Stimulated activated CD4-positive, alpha-beta T cell treated with anti-CD3 and anti-CD28 coated beads, Interleukin-4, amount 100 ng/mL, for 24 hours (primary cell): ENCODE measurements around the gene SRCIN1.
"Not testable (repeated sequence)": the region's sequence is repeated elsewhere in the genome, so short reads cannot be mapped to it uniquely, and the experiment has no call there.

Experiments used
- DNase-seq: peaks from one replicate; pipeline ENCODE4 v3.0.0-alpha.2; 2020

Gene SRCIN1

DNA sequence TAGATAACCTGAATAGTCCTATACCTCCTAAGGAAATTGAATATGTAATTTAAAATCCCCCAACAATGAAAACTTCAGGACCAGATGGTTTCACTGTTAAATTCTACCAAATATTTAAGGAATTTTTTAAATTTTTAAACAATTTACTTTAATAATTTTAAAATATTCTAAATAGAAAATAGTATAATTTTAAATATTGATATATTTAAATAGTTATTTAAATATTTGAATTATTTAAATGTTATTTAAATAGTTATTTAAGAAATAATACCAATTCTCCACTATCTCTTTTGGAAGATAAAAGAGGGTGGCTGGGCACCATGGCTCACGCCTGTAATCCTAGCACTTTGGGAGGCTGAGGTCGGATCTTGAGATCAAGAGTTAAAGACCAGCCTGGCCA is 104.0 kb downstream of the SRCIN1 start:
- DNase-seq: not testable (repeated sequence)

DNA sequence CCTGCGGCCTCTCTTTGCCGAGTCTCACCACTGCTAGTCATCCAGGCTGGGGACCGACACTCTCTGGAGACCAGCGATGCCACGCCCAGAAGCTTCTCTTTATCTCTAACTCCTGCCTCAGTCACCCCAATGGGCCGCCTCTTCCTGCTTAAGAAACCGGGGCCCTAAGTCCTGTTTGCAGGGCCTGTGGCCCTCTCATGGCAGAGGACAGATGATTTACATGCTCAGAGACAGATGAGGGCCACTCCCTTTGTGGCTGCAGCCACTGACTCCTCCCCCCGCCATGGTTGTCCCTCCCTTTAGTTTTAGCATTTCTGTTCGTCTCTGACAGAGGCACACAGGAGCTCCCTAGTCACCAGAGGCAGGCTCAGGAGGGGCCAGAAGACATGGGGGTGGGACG is 106.5 kb downstream of the SRCIN1 start:
- not testable (repeated sequence) for DNase-seq

DNA sequence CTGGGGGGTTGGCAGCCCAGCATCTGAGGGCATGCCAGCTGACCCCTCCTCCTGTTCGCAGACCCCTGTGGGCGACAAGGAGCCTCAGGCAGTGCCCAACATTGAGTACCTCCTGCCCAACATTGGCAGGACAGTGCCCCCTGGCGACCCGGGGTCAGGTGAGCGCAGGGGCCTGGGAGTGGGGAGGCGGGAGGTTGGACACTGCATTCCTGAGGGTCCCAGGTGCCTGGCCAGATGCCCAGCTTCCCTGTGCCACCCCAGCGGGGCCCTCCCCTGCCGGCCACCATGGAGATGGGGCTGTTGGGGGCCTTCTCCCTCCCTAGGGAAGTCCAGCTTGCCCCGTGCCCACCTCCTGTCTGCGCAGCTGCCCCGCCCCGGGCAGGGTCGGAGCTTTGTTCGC is 107.4 kb downstream of the SRCIN1 start:
- no peak for DNase-seq

DNA sequence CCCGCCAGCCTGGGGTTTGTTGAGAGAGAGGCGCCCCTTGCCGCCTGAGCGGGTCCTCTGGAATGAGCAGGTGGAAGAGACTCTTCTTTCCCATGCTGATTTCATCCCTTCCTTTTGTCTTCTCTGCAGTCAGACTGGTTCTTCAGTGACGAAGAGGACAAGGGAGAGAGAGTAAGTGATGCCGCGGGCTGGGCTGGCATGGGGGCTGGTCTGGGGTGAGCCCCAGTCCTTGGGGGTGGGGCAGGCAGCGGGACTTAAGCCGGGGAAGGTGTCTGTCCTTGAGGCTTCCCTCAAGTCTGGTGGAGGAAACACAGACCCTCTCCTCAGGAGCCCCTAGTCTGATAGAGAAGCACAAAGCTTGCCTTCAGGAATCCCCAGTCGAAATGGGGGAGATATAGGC is 108.1 kb downstream of the SRCIN1 start:
- DNase-seq: not testable (repeated sequence)

DNA sequence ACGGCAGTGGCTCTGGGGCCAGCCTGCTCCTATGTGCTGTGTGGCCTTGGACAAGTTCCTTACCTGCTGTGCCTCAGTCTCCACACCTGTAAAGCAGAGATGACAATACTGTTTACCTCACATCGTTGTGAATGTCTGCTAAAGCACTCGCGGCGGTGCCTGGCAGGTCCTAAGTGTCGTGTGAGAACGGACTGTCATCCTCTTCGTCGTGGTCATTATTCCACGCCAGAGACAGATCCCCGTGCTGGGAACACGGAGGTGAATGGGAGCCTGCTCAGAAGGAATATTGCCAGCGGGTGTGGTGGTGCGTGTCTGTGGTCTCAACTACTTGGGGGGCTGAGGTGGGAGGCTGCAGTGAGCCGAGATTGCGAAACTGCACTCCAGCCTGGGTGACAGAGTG is 111.6 kb downstream of the SRCIN1 start:
- DNase-seq: not testable (repeated sequence)

DNA sequence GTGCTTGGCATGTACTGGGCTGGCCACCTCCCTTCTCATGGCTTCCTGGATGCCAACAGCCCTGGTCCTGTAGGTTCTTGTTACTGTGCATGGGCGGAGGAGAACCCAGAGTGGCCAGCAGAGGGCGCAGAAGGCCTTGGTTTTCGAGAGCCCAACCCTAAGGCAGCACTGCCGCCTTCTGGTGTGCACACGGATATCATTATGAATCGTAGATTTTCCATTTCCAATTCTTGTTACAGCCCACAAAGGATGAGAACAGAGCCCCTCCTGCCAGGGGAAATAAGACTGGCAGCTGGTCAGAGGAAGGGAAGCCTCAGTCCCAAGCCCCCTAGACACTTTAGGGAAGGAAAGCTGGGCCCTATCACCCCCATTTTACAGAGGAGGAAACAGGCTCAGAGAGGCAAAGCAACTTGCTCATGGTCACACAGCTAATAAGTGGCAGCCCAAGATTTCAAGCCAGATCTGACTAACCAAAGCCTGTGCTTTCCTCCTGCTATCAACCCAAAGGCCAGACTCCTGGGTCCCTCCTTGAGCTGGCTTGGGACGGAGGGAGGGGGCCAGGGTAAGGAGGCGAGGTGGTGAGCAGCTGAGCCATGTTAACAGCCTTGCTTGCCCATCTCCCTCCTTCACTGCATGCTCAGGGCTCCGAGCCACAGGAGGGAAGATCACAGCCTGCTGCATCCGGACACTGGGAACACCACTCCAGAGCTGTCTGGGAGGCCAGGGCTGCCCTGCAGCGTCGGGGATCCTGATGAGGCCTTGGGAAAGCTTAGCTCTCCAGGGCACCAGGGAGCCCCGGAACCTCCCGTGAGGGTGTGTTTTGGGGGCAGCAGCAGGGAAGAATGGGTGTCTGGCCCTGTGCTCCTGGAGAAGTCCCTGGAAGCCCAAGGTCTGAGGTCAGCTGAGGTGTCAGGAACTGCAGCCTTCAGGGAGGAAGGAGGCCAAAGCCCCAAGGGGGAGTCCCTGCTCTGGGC is 113.4 kb downstream of the SRCIN1 start:
- peak; percentile 94 for DNase-seq

DNA sequence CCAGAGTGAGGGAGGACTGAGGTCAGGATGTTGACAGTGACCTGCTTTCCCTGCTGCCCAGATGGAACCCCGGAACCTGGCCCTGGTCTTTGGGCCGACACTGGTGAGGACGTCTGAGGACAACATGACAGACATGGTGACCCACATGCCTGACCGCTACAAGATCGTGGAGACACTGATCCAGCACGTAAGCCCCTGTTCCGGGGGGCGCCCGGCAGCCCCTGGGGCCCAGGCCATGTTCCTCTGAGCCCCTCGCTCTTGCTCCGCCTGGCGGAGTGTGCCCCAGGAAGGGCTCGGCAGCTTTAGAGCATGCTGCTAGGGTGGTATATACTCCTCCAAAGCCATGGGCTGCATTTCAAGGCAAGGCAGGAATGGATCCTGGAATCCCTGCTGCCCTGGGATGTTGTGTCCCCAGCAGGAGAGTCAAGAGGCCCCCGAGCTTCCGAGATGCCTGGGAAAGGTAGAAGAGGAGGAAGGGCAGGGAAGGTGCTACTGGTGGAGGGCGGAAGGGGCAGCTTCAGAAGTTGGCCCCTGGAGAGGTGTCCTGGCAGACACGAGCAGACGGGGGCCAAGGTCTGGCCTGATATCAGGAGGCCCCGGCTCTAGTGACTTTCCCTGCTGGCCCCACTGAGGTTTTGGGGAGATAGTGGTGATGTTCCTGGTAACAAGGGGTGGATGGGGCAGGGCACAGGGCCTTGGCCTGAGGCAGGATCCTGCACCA is 114.2 kb downstream of the SRCIN1 start:
- not testable (repeated sequence) for DNase-seq

DNA sequence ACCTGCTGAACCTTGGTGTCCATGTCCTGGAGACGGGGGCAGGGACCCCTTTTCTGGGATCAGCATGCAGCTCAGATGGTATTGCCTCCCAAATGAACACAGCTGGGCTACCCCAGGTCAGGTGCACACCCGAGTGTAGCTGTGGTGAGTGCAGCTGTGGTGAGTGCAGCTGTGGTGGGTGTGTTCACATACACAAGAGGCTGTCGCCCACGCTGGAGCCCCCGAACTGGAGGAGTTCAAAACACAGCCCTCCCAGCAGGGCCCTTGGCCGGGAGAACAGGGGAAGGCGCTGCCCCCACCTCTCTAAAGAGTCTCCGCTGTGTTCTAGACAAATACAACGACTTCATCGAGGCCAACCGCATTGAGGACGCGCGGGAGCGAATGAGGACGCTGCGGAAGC is 116.0 kb downstream of the SRCIN1 start:
- DNase-seq: not testable (repeated sequence)

DNA sequence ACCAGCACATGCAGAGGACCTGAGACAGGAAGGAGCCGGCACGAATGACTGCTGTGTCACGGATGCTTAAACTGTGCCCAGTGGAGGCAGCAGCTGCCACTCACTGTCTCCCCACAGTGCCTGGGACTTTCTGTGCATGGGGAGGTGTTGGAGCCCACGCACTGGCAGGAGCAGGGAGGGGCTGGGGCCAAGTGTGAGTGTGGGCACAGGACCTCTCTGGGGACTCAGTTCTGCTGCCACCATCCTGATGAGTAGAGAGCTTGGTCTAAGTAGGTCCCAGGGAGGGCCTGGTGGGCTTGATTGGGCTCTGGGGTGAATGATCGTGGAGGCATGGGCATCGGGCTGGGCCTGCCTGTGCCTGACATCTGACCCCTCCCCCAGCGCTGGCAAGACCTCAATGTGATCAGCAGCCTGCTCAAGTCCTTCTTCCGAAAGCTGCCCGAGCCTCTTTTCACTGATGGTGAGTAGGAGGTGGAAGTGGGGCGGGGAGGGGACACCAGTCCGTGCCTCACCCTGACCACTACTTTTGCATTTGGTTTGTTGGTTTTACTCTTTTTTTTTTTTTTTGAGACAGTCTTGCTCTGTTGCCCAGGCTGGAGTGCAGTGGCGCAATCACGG is 120.0 kb downstream of the SRCIN1 start:
- peak; percentile 55 for DNase-seq

DNA sequence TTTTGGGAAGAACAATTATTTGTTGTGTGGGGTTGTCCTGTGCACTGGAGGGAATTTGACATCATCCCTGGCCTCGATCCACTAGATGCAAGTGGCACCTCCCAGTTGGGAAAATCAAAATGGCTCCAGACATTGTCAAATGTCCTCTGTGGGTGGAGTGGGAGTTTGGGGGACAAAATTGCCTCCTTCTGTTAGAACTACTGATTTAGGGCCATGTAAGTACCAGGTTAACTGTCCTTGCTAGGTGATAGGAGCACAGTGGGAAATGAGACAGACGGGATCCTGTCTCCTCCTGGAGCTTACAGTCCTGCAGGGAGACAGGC is 120.6 kb downstream of the SRCIN1 start:
- DNase-seq: no peak

DNA sequence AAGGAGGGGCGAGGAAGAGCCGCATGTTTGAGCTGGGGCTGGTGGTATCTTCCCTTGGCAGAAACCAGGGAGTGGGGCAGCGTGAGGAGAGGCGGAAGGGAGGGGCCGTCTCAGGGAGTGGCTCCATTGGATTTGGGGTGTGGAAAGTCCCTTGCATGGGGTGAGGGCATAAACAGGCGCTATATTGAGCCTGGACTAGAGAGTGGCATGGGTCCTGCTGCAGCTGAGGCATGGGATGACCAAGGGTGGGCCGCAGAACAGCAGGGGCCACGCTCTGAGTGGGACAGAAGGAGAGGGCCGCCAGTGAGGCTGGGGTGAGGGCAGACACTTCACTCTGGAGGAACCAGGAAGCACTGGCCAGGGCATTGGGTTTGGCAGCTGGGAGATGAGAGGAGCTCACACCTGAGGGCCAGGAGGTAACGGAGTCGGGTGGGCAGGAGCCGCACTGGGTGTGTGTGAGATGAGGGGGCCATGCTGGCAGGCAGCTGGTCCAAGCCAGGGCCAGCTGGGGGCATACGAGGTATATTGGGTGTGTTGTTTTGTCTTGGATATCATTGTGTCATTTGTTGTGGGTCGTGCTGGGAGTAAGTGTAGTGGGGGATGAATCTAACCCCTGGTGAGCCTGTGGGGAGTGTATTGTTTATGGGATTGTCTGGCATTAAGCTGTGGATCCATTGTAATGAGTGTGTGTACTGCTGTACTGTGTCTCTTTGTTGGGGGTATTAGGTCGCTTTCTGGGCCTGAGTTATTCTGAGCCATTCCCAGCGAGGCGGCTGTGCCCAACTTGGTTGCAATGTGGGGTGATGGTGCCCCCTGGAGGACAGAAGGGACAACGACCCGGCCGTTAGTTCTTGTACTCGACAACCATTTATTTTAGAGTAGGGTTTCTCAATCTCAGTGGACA is 121.3 kb downstream of the SRCIN1 start:
- peak; percentile 71 for DNase-seq

DNA sequence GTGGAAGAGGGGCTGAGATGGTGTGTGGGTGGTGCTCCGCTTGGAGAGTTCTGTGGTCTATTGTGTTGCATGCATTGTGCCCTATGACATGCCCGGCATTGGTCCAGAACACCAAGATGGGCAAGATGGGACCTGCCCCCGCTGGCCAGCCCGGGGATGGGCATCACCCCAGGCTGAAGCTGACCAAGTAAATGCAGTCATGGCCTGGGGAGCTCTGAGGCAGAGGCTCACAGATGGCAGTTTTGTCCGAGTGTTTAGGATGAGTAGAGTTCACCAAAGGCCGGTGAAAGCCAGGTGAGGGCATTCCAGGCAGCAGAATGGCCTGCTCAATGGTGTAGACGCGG is 123.1 kb downstream of the SRCIN1 start:
- DNase-seq: not testable (repeated sequence)

DNA sequence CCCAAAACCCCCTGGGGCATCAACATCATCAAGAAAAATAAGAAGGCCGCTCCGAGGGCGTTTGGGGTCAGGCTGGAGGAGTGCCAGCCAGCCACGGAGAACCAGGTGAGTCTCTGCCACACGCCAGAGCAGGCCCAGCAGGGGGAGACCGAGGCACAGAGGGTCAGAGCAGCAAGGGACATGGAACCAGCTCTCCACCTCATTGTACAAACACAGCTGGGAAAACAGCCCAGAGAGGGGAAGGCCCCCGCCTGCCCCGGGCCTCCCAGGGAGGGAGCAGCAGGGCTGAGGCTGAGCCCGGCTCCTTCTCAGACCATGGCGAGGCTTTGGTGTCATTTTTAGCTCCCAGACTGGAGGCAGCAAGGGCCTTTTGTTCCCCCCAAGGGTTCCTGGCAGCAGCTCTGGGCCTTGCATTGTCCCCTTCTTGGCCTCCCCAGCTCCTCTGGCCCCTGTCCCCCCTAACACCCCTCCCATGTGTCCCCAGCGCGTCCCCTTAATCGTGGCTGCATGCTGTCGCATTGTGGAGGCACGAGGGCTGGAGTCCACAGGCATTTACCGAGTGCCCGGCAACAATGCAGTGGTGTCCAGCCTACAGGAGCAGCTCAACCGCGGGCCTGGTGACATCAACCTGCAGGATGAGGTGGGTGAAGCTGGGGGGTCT is 123.6 kb downstream of the SRCIN1 start:
- DNase-seq: not testable (repeated sequence)
